GM21423 (cell line): ENCODE results near the gene IER3.

Experiments
- ATAC-seq: cut with Tn5 transposase; IDR thresholded peaks from one replicate; pipeline ENCODE4 v1.9.1; 2021; ENCODE audit warnings: mild to moderate bottlenecking, moderate library complexity; ENCODE audit not compliant: unreplicated experiment

Gene IER3

DNA sequence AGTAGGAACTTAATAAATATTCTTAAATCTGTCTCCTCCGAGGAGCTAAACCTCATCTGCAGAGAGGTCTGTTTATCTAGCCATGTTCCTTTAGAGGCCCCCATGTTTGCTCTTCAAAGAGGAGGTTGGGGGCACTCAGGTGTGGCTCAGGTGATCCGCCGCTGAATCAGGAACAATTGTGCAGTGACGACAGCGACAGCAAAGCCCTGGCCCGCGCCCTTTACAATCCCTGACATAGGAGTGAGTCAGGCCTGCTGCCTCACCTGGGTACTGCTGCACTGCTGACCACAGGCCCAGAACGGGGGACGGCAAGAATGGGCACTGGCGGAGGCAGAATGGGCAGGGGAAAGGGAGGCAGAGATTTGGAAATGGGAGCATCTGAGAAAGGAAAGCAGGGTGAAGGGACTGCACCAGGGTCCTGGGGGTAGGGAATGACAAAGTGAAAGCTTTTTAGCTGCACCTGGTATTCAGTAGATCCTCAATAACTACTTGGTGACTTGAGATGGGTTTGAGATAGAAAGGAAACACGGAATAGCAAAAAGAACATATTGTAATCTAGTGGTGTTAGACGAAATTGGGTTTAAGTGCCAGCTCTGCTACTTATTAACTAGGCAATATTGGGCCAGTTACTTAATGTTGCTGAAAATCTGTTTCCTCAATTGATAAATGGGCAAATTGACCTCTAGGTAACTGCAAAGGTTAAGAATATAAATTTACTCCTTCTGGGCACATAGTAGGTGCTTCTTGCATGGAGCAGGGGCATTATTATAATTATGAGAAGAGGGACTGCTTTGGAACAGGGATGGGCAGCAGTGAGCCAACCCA, 5.4 kb upstream of the IER3 start:
- no peak for ATAC-seq

- no peak for ATAC-seq
Measured at GRCh38 chr6:30748851-30749540, 4.6 kb upstream of the IER3 start.

DNA sequence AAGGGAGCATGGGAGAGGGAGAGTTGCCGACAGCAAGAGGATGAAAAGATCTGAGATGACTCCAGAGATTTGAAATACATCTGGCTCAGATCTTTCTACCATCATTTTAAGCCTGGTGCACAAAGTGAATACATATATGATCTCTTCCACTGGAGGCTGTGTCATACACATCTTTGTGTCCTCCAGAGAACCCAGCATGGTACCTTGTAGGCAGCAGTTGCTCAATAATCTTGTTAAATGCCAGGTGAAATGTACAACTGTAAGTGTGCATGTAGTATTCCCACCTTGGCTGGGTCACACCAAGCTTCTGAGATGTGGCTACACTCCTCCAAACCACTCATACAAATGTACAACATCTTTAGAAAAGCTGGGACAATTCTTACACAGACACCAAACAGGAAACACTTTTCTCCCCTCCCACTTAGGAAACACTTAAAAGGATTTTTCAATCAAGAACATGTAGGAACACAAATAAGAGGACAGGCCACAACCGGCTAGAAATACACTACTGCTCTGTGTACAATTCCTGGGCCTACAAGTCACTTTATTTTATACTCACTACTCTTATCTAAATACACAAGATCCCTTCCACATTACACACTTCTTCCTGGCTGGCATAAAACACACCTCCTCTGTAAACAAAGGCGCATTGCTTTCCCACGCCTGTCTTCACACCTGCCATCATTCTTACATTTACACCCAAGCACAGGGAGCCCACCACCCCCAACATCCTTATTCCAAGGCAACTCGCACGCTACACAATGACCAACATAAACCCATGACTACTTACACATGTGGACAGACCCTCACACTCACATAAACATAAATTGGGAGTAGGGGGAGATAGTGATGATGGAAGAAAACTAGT, 3.8 kb upstream of the IER3 start:
- no peak for ATAC-seq

GRCh38 chr6:30747300-30747687, 2.9 kb upstream of the IER3 start:
- ATAC-seq = no peak

DNA sequence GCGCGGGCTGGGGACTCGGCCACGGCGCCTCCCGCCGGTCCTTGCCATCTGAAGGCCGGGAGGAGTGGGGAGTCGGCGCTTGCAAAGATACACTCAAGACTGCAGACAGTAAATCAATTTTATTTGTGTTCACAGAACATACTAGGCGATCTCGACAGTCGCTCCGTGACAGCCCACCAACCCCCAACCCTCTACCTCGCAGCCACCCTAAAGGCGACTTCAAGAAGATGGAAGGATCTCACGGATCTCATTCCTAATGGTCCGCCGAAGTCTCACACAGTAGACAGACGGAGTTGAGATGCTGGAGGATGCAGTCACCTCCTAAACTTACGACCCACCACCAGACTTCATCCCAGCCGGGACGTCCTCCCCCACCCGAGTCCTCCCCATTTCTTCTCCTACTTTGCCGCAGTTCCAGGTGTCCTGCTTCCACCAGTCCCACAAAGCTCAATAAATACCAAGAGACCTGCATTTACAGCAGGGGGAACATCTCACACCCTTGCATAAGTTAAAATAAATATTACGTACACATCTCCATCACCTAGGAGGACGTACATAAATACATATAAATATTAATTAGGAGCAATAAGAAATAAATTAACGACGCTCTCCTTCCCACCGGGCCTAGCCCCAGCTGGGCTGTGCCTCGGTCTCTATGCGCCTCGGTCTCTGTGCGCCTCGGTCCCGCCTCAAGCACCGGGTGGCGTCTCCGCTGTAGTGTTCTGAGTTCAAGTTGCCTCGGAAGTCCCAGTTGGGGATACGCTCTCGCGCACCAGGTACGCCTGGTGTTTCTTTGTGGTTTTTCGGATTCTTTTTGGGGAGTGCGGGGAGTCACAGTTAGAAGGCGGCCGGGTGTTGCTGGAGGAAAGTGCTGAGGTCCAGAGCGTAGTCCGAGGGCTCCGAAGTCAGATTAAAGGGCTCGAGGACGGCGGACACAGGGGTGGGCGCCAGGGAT, 971 bp downstream of the IER3 start:
- no peak for ATAC-seq

DNA sequence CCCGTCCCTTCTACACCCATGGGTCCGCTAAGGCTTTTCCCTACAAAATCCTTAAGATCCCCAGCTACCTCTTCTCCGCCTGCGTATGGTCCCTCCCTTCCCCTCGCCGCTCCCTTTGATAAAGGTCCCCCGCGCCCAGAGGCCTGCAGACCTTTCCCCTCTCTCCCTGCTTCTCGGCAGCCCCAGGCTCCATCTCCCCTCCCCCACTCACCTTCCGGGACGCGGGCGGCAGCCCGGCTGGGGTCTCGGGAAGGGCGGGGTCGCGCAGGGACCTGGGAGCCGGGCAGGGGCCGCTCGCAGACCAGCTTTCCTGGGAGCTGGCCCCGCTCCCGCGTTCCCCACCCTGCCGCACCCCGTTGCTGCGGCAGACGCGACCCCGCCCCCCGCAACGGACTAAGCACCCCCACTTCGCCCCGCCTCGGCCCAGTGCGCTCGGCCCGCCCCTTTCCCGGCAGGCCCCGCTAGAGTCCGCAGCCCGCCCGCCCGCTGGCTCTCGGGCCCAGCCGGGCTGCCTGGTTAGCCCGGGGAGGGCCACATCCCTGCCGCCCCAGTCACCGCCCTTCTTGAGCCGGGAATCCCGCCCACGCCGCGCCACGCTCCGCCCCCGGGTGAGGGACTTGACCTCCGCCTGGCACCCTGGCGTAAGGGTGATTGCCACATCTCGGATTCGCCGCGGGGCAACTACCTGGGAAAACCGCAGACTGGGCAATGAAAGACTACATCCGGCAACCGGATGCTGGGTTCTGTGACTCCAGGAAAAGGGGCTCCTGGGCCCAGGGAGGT, 1.8 kb downstream of the IER3 start, which contains the start of gene FLOT1:
TSS of gene FLOT1 (minus strand) at position 372 of the 783 bp plus-strand sequence. CDS start 498 bp downstream, outside the sequence.
- peak; percentile 53 for ATAC-seq

DNA sequence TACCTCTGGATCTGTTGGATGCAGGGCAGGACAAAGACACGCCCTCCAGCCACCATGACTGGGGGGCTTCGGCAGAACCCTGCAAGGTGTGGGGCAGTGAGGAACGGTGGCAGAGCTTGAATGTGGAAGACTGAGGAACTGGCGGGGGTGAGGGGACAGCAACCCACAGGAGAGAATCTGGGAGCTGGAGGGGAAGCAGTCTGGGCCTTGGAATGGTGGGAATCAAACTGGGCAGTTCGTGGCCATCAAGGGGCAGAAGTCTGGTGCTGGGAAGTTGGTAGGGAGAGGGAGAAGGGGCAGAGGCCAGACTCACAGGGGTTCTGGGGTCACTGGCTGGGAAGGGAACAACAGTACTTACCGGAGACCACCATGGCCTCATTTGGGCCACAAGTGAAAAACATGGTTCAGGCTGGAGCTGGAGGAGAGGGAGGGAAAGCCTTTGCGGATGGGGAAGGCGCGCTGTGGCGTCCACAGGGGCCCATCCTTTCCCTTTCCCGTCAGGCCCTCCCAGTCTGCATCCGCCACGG, 2.5 kb downstream of the IER3 start:
- peak; percentile 1 for ATAC-seq

DNA sequence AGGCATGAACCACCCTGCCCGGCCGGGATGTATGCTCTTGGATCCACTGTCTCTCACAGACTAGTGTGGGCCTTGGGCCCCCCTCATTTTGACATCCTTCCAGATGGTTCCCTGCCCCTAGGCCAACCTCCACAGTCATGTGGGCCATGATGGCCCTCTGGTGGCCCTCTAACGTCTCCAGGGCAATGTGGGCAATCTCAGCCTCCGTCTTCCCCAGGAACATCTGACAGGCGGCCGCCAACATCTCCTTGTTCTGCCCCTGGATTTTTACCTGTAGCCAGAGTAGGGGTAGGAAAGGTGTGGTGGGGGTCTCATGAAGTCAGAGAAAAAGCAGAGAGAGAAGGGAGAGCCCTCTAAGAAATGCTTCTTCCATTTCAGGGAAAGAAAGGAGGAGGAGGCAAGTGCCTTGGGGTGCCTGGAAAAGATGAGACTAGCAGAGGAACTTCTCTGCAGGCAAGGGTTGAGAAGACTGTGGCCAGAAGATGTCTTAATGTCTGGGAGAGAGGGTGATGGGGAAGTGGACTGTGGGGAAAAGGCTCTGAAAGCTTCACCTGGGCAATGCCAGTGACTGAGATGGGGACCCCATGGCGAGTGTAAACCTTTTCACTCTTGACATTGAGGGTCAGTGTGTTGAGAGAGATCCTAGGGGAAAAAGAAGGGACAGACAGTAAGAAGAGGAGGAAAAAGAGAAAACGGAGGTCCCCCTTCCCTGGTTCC, 3.1 kb downstream of the IER3 start:
- ATAC-seq = no peak

DNA sequence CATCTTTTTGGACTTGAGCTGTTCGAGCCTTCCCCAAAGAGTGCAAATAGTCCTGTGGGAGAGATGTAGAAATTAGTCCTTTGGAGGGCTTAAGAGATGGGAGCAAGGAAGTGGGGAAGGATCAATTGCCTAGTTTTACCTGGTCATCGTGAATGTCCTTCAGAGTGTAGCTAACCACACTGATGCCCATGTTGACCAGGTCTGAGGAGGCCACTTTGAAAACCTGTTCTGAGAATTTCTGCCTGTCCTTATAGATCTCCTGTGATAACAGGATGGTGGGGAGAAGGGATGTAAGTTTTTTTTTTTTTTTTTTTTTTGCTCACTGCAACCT, 3.8 kb downstream of the IER3 start:
- ATAC-seq = no peak

- ATAC-seq = no peak
Measured at GRCh38 chr6:30738532-30738931, 5.8 kb downstream of the IER3 start.

- ATAC-seq = no peak
Measured at GRCh38 chr6:30735668-30736314, 8.6 kb downstream of the IER3 start.

- ATAC-seq = no peak
Measured at GRCh38 chr6:30732237-30732943, 12.0 kb downstream of the IER3 start.

- peak; percentile 53 for ATAC-seq
Measured at GRCh38 chr6:30730601-30731435, 13.5 kb downstream of the IER3 start.

DNA sequence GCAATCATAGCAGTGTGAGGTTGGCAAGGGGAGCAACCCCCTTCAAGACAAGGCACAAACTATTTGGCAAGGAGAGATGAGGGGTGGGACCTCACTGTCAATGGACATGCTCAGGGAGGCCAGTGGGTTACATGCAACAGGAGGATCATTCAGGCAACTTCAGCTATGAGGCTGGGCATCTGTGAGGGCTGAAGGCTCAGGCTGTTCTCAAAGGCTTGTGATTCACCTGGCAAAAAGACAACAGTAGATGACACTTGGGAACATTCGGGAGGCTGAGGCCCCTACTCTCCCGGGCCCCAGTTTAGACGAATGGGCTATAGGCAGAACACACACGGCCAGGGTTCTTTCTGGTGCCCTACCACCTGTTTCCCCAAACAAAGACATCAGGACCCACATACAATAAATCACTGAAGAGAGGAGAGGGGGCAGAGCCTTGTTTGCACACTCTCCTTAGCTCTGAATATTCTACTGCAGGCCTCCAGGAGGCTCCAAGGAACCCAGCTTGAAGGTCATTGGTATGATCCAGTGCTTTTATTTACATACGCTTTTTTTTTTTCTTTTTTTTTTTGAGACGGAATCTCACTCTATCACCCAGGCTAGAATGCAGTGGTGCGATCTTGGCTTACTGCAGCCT, 16.3 kb downstream of the IER3 start:
- ATAC-seq = no peak

GRCh38 chr6:30726506-30727413, 17.6 kb downstream of the IER3 start:
- no peak for ATAC-seq
